Adipocyte (in vitro differentiated cells): ENCODE data around the gene CFC1.
"Not testable (repeated sequence)": the region's sequence is repeated elsewhere in the genome, so short reads cannot be mapped to it uniquely, and the experiment has no call there.

Source experiments
- DNase-seq: peaks from one replicate; pipeline ENCODE4 v3.0.0-alpha.2; 2015; ENCODE audit warnings: low read depth
- H3K27me3 ChIP-seq: replicated peaks from 2 replicates; pipeline ENCODE4 v1.7.0; 2013; ENCODE audit warnings: mild to moderate bottlenecking, low read length, moderate library complexity; ENCODE audit not compliant: control insufficient read depth, insufficient read depth
- H3K36me3 ChIP-seq: 2 replicates; pipeline ENCODE4 v1.7.0; 2013; ENCODE audit warnings: low read length, mild to moderate bottlenecking, moderate library complexity; ENCODE audit not compliant: control insufficient read depth, insufficient read depth, severe bottlenecking
- H3K4me1 ChIP-seq: 2 replicates; pipeline ENCODE4 v1.7.0; 2013; ENCODE audit warnings: mild to moderate bottlenecking, low read length, moderate library complexity; ENCODE audit not compliant: control insufficient read depth, insufficient read depth
- H3K4me3 ChIP-seq: 2 replicates; pipeline ENCODE4 v1.7.0; 2013; ENCODE audit warnings: mild to moderate bottlenecking, low read length, moderate library complexity
- H3K9ac ChIP-seq: 2 replicates; pipeline ENCODE4 v1.7.0; 2013; ENCODE audit warnings: mild to moderate bottlenecking, low read length, moderate library complexity
- H3K9me3 ChIP-seq: 2 replicates; pipeline ENCODE4 v1.7.0; 2013; ENCODE audit warnings: mild to moderate bottlenecking, low read length, moderate library complexity; ENCODE audit not compliant: control insufficient read depth

The CFC1 gene

GRCh38 chr2:130542789-130543188 is 56.6 kb downstream of the CFC1 start:
- not testable (repeated sequence) for H3K36me3 ChIP-seq, DNase-seq, H3K4me1 ChIP-seq, H3K9ac ChIP-seq, H3K4me3 ChIP-seq, H3K9me3 ChIP-seq, H3K27me3 ChIP-seq
